Right lobe of liver (tissue), 4 donors: ENCODE measurements around the gene C4B.

Experiments
- CTCF ChIP-seq, 4 donors: fragments of 200-600 bp in 3 of 4; fragments of 450-650 bp in 1 of 4; IDR thresholded peaks; one replicate each; pipeline versions ENCODE4 v1.5.1 to v1.8.0; 2016 to 2022; ENCODE audit warnings: antibody characterized with exemption in 4 of 4, mild to moderate bottlenecking in 2 of 4
- POLR2A ChIP-seq: fragments of 450-650 bp; IDR thresholded peaks from one replicate; pipeline ENCODE4 v1.6.1; 2017; ENCODE audit warnings: antibody characterized with exemption, mild to moderate bottlenecking
- donor health status: DM: no; HTN: no; CAD: no.
- donor health status: DM: no; HTN: no; CAD: no.
- donor health status: DM: no; HTN: yes; CAD: no.

DNA sequence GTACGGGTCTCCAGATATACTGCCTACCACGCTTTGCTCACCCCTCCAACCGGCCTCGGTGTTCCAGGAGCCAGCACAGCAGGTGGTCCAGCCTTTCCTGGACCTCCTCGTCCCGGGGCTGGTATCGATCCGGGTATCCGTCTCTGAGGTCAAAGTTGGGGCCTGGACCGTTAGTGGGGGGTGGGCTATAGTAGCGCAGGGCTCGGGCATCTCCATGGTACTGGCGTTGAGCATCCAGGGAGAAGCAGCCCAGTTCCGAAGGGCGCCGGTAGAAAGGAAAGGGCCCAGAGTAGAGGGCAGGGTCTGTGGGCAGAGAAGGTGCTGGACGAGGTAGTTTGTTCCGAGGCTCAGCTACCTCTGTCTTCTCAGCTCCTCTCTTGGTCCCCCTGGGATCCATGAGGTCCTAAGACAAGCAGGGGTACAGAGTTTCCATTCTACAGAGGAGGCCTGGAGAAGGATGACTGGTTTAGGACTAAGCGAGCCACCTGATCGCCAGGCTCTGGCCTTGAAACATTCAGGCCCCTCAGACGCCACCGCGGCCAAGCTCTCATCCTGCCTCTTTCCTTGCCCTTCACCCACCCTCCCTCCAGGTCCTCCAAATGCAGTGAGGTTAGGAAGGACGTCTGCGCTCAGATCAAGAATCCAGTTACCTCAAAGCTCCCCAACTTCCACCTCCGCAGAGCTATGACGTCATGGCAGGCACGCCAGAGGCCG is 43.2 kb upstream of the C4B start:
- TF ChIP-seq CTCF (IDR thresholded peaks at IDR 0.05) (no peak), POLR2A (no peak)
